HepG2 (cell line): Measurements from ENCODE around the gene CPNE5. TPM values are rescaled to one million over a fixed set of nuclear protein-coding genes. Genes with fewer than 3 reads are reported as not detected.

Experiments
- ATAC-seq: fragments of 200-7000 bp; cut with Tn5 transposase; 3 replicates; pipeline ENCODE4 v1.9.1; 2020; ENCODE audit warnings: mild to moderate bottlenecking, moderate library complexity
- BruUV-seq: library from RNA; stranded (reverse); fragments of 400-500 nt; replicated peaks from 2 replicates; lab custom pipeline; 2021; lab: Mats Ljungman, UMichigan
- CTCF ChIA-PET: fragments of 300-600 bp; formaldehyde crosslinking; extraction: SDS; loops from one replicate; lab custom pipeline; 2021; ENCODE audit warnings: low total read pairs, inconsistent platforms, low intra/inter-chr PET ratio; lab: Yijun Ruan, JAX
- POLR2A ChIA-PET: fragments of 350-600 bp; sonication (Branson Sonifier 250); formaldehyde crosslinking; loops from one replicate; lab custom pipeline; 2020; ENCODE audit warnings: antibody characterized with exemption, inconsistent platforms; lab: Yijun Ruan, JAX
- DNase-seq: peaks from one replicate; pipeline ENCODE4 v3.0.0-alpha.2; 2015; ENCODE audit warnings: low spot score
- FAIRE-seq: peaks from 3 replicates; lab custom pipeline; 2011; peaks lifted over from hg19 to GRCh38; lab: Jason Lieb, UNC
- H2AFZ ChIP-seq: one replicate; pipeline ENCODE4 v1.6.1; 2011; ENCODE audit warnings: low read length, inconsistent platforms
- H3K27ac ChIP-seq: fragments of 300-600 bp; 3 replicates; pipeline ENCODE4 v1.8.0; 2011; ENCODE audit warnings: mixed run types, mild to moderate bottlenecking, mixed read lengths, low read length, inconsistent platforms; ENCODE audit not compliant: insufficient read depth; ENCODE audit errors: extremely low read length
- H3K27me3 ChIP-seq, 2 experiments: fragments of 200-600 bp in 1 of 2; 2 replicates in 1 of 2; 3 replicates in 1 of 2; pipeline versions ENCODE4 v1.6.0 to v1.8.0; 2011; ENCODE audit warnings: low read length in 2 of 2, mild to moderate bottlenecking in 2 of 2, moderate library complexity in 2 of 2, inconsistent platforms in 1 of 2; ENCODE audit not compliant: insufficient read depth in 2 of 2, control insufficient read depth in 1 of 2
- H3K36me3 ChIP-seq, 2 experiments: fragments of 200-600 bp in 1 of 2; replicated peaks in 1 of 2; 2 replicates in 1 of 2; 3 replicates in 1 of 2; pipeline versions ENCODE4 v1.5.1 to v1.8.0; 2011; ENCODE audit warnings: low read length in 2 of 2, inconsistent platforms in 1 of 2; ENCODE audit not compliant: insufficient read depth in 2 of 2, control insufficient read depth in 1 of 2
- H3K4me1 ChIP-seq: 2 replicates; pipeline ENCODE4 v1.5.1; 2012; ENCODE audit warnings: low read length, inconsistent platforms; ENCODE audit not compliant: insufficient read depth
- H3K4me2 ChIP-seq: 2 replicates; pipeline ENCODE4 v1.6.0; 2011; ENCODE audit warnings: low read depth, low read length, inconsistent platforms
- H3K4me3 ChIP-seq, 3 experiments: fragments of 200-600 bp in 1 of 3; sonication (generic), shearing (Covaris generic) in 1 of 3; replicated peaks in 1 of 3; 2 replicates each; pipeline ENCODE4 v1.5.1; 2011 to 2016; ENCODE audit warnings: low read length in 3 of 3, inconsistent platforms in 2 of 3, low read depth in 2 of 3, mild to moderate bottlenecking in 2 of 3, control low read depth in 1 of 3, mixed read lengths in 1 of 3; ENCODE audit not compliant: insufficient read depth in 1 of 3
- H3K79me2 ChIP-seq: one replicate; pipeline ENCODE4 v1.6.1; 2011; ENCODE audit warnings: low read length, inconsistent platforms; ENCODE audit not compliant: insufficient read depth
- H3K9ac ChIP-seq: 2 replicates; pipeline ENCODE4 v1.6.0; 2011; ENCODE audit warnings: mild to moderate bottlenecking, low read depth, low read length, inconsistent platforms; ENCODE audit not compliant: insufficient read depth
- H3K9me3 ChIP-seq: 2 replicates; pipeline ENCODE4 v1.5.1; 2012; ENCODE audit warnings: mild to moderate bottlenecking, low read length
- H4K20me1 ChIP-seq: 2 replicates; pipeline ENCODE4 v1.6.0; 2011; ENCODE audit warnings: inconsistent platforms, mild to moderate bottlenecking, low read length, moderate library complexity; ENCODE audit not compliant: insufficient read depth
- AKNA ChIP-seq: sonication (generic); formaldehyde crosslinking; IDR thresholded peaks from 2 replicates; pipeline ENCODE4 v1.4.0; 2020; ENCODE audit warnings: missing genetic modification reagents, borderline replicate concordance
- ELF1 ChIP-seq: sonication (generic); formaldehyde crosslinking; IDR thresholded peaks from 2 replicates; pipeline ENCODE4 v1.4.0; 2020; ENCODE audit warnings: missing genetic modification reagents
- ESRRA ChIP-seq: sonication (generic); formaldehyde crosslinking; IDR thresholded peaks from 2 replicates; pipeline ENCODE4 v1.5.1; 2020; ENCODE audit warnings: mild to moderate bottlenecking, low read depth, missing genetic modification reagents
- HOXA7 ChIP-seq: sonication (generic); formaldehyde crosslinking; IDR thresholded peaks from 2 replicates; pipeline ENCODE4 v1.8.1; 2022; ENCODE audit warnings: mild to moderate bottlenecking, missing genetic modification reagents, moderate library complexity
- NFKBIZ ChIP-seq: IDR thresholded peaks from 2 replicates; pipeline ENCODE4 v1.6.1; 2018; ENCODE audit warnings: missing genetic modification reagents, missing compliant biosample characterization
- ZBTB34 ChIP-seq: sonication (generic); formaldehyde crosslinking; IDR thresholded peaks from 2 replicates; pipeline ENCODE4 v1.8.0; 2022; ENCODE audit warnings: mild to moderate bottlenecking, missing genetic modification reagents
- ZNF24 ChIP-seq: fragments of 450-650 bp; IDR thresholded peaks from 2 replicates; pipeline ENCODE4 v1.6.1; 2017; ENCODE audit warnings: antibody characterized with exemption, mild to moderate bottlenecking
- ZNF275 ChIP-seq: sonication (generic); formaldehyde crosslinking; IDR thresholded peaks from 2 replicates; pipeline ENCODE4 v1.8.0; 2022; ENCODE audit warnings: missing genetic modification reagents, mild to moderate bottlenecking, inconsistent platforms, borderline replicate concordance
- ZNF615 ChIP-seq: sonication (generic); formaldehyde crosslinking; IDR thresholded peaks from 2 replicates; pipeline ENCODE4 v1.5.0; 2020; ENCODE audit warnings: mild to moderate bottlenecking, missing genetic modification reagents, borderline replicate concordance
- WGBS: methylation state at CpG from one replicate; pipeline ENCODE4 v1.1.6; 2017; ENCODE audit warnings: low lambda C conversion rate; 5-methylcytosine and 5-hydroxymethylcytosine counted together
- in situ Hi-C: cut with HindIII; loops from 2 replicates; pipeline ENCODE4 v1.10.0; 2017; ENCODE audit warnings: low pct_unique_long_range_greater_than_20kb; ENCODE audit not compliant: extremely low pct_ligation_motif_present
- intact Hi-C: fragments of 100-400 bp; cut with micrococcal nuclease; formaldehyde crosslinking; loops from one replicate; pipeline ENCODE4 v1.10.0; 2022; ENCODE audit not compliant: unreplicated experiment
- polyA plus RNA-seq, 8 experiments: library from polyadenylated mRNA; depleted of rRNA in 3 of 8; stranded (reverse) in 7 of 8; unstranded in 1 of 8; fragments of >200 nt; fragmentation: Illumina TruSeq in 4 of 8; extraction: Trizol in 4 of 8; gene quantifications; 2 replicates each; pipeline versions ENCODE4 v1.2.1 to v1.2.3, GENCODE V29; 2011 to 2016; ENCODE audit warnings: low read depth in 4 of 8, missing spikeins in 1 of 8, mixed read lengths in 1 of 8; ENCODE audit not compliant: insufficient read depth in 1 of 8
- total RNA-seq, 5 experiments: library from RNA; depleted of rRNA; stranded (reverse); fragments of >200 nt; fragmentation: Illumina TruSeq; extraction: Trizol; gene quantifications; 2 replicates each; pipeline ENCODE4 v1.2.3, GENCODE V29; 2016; ENCODE audit warnings: low read depth in 1 of 5

The CPNE5 gene
- total and polyA plus RNA-seq, 2 of the 13 experiments (the other 11 are each of a cell fraction or from before 2014, with no cell fraction given): 0.16 TPM; not detected in 1

GRCh38 chr6:36700831-36701230 is 138.4 kb downstream of the CPNE5 start:
- intact Hi-C loops: loop anchor here (1.0 kb wide), 1 partner anchor 78 kb away; no protein-coding TSS in a partner anchor
- no peak overlapping the region for H3K4me2 ChIP-seq
- no TSS peak for BruUV-seq
- peaks cover 10 to 63% of the 10 kb centered on the region in 2 experiments; a peak in 4 of 5 replicates for H3K27me3 ChIP-seq
- H3K27ac ChIP-seq: no peak overlapping the region
- no peak overlapping the region for H3K4me3 ChIP-seq
- no peak overlapping the region for H3K9ac ChIP-seq
- DNase-seq (no peak), ATAC-seq (no peak), FAIRE-seq (no peak)
- CTCF ChIA-PET: interaction anchor here (1.4 kb wide), 2 partner anchors 77 to 86 kb away, joined by 8 to 9 read pairs; no protein-coding TSS in a partner anchor
- no peaks in the 10 kb centered on the region for H3K79me2 ChIP-seq
- no peak overlapping the region for H2AFZ ChIP-seq
- H3K4me1 ChIP-seq: no peaks in the 10 kb centered on the region
- H4K20me1 ChIP-seq: no peaks in the 10 kb centered on the region
- WGBS: 84% methylated on average over 3 of the region's 3 CpGs
- POLR2A ChIA-PET: no interaction called here
- in situ Hi-C loops: no loop called here
- TF ChIP-seq HOXA7 (CRISPR knock-in tag) (no peak), NFKBIZ (CRISPR knock-in tag) (no peak), ESRRA (no peak), ELF1 (CRISPR knock-in tag) (no peak), ZNF275 (CRISPR knock-in tag) (no peak), ZNF24 (no peak), AKNA (CRISPR knock-in tag) (no peak), ZNF615 (CRISPR knock-in tag) (no peak), ZBTB34 (no peak)
- no peaks in the 10 kb centered on the region for H3K9me3 ChIP-seq
- H3K36me3 ChIP-seq: no peaks in the 10 kb centered on the region
